ENCODE results near the gene SCAF8.
"Not testable (repeated sequence)": the region's sequence is repeated elsewhere in the genome, so short reads cannot be mapped to it uniquely, and the experiment has no call there.

Gene SCAF8

DNA sequence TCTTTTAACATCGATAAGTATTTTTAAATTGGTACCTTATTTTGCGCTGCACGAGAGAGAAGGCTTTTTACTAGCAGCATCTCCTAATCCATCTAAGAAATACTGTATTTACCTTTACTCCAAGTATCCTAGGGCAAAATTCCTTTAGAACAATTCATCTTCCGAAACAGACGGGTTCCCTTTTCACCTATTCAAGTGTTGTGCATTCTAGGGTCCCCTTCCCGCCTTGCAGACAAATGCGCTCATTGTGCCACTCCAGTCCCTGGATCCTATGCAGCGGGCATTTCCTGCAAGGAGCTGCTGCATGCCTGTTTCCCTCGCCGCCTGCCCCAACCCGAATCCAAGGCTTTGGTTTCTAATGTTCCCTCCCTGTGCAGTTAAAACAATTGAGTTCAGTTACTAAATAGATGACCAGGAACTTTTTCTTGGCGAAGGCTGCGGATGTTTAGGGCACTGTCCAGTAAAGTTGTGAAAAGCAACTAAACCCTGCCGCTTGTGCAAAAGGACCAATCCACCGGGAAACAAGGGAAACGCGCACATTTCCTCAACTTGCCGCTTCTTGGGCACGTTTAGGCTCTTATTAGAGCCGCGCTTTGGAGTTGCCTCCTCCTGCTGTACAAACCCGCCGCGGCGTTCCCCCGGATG, 556 bp upstream of the SCAF8 start:
- DNase-seq (ENCODE audit: low spot score) (peak; percentile 44), FAIRE-seq (no peak)

DNA sequence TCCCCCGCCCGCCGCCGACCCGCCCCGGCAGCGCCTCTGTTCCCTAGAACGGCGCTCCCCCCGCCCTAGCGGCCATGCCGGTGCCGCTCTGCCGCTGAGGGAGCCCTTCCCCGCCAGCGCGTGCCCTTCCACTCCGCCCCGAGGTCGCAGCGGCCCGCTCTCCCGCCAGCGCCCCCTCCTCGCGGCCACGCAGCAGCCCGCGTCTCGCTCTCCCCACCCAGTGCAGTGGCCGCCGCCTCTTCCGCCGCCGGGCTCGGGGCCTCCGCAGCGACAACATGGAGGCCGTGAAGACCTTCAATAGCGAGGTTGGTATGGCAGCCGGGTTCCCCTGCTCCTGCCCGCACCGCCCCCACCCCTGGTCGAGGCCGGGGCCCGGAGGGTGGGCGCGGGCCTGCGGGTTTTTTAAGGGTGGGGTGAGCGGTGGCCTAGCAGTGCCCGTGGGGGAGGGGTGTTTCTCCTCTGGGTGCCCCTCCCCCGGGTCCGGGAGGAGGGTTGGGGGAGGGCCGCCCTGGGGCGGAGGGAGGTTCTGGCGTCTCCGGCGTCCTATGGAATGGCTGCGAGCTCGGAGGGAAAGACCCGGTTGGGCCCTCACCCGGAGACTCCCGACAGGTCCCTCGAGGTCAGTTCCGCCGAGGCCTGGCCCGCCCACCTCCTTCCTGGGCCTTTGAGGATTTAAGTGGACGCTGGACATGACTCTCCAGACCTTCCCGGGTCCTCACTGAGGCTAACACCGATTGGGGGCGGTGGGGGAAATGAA, 588 bp downstream of the SCAF8 start:
- FAIRE-seq (no peak), DNase-seq (ENCODE audit: low spot score) (peak; percentile 97)

DNA sequence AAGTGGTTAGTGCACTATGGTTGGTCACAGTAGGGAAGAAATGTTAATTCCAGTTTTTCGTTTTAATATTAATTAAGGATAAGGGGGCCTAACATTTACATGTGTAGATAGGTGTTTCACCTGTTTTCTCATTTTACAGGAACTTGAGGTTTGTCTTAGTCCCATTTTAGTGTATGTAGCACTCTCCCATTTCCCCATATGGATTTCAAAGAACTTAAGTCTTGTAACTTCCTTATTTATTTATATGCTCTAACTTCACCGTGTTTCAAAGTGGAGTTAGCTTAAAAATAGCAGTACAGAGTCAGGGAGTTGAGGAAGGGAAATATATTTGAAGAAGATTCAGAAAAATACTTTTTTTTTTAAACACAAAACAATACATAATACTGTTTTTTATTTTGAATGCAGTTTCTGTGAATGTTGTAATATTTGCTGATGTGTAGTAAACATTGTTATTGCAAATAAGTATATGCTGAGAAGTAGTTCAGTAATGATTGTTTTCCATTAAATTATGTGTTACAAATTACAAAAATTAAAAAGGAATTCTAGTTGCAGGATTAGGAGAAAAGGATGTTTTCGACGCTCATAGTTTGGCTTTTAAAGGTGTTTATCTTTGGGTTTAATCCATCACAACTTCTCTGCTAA, 3.5 kb downstream of the SCAF8 start:
- FAIRE-seq, result no peak
- no peak for DNase-seq (ENCODE audit: low spot score)

DNA sequence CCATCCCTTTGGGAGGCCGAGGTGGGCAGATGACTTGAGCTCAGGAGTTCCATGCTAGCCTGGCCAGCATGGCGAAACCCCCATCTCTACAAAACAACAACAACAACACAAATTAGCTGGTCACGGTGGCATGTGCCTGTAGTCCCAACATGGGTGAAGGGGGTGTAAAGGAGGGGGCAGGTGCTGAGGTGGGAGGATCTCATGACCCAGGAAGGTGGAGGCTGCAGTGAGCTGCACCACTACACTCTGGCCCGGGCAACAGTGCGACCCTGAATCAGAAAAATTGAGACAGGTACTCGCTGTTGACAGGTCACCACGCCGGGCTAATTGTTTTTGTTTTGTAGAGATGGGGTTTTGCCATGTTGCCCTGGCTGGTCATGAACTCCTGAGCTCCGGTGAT, 4.2 kb downstream of the SCAF8 start:
- FAIRE-seq, result no peak
- no peak for DNase-seq (ENCODE audit: low spot score)

DNA sequence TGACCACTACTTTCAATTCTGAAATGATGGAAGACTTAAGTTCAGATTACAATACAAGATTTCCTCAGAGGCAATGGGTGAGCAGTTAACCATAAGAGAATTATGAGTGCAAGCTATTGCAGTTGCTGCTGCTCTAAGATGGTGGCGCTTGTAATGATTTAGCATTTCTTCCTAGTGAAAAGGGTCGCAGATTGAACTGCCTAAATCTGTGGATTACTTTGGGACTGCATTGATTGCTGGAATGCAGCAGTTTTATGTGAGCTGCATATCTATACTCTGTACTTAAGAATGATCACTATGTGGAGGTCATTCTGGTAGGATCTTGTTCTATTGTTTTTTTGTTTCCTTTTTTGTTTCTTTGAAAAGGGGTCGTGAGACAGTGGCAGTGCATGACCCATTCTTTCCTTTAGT, 5.3 kb downstream of the SCAF8 start:
- FAIRE-seq, result no peak

DNA sequence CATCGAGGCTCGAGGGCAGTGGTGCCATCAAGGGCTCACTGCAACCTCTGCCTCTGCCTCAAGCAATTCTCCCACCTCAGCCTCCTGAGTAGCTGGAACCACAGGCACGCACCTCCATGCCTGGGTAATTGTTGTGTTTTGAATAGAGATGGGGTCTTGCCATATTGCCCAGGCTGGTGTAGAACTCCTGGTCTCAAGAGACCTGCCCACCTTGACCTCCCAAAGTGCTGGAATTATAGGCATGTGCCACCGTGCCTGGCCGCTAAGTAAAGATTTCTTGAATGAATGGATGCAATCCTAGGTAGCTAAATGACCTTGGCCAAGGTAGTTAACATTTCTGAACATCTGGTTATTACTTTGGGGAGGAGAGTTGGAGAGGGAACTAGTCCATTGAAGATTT, 7.4 kb downstream of the SCAF8 start:
- FAIRE-seq (no peak), DNase-seq (ENCODE audit: low spot score) (no peak)

More for the DNA sequence above, 5.3 kb downstream of the SCAF8 start:
- no peak for DNase-seq (ENCODE audit: low spot score)

DNA sequence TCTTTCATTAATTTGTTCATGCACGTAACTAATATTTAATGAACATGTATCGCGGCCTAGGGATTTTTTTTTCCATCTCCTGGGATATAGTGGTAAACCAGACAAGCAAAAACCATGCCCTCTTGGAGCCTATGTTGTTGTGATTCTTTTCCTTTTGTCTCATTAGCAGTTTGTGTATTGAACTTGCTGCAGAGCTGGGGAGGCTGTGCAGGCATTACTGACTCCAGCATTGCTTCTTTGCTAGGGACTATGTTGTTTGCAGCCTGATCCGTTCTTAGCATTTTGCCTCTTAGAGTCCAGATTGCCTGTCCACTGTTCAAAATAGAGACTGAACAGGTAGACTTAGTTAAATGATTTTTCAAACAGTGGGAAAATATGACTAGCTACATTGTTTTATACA, 9.7 kb downstream of the SCAF8 start:
- DNase-seq (ENCODE audit: low spot score) (no peak), FAIRE-seq (no peak)

DNA sequence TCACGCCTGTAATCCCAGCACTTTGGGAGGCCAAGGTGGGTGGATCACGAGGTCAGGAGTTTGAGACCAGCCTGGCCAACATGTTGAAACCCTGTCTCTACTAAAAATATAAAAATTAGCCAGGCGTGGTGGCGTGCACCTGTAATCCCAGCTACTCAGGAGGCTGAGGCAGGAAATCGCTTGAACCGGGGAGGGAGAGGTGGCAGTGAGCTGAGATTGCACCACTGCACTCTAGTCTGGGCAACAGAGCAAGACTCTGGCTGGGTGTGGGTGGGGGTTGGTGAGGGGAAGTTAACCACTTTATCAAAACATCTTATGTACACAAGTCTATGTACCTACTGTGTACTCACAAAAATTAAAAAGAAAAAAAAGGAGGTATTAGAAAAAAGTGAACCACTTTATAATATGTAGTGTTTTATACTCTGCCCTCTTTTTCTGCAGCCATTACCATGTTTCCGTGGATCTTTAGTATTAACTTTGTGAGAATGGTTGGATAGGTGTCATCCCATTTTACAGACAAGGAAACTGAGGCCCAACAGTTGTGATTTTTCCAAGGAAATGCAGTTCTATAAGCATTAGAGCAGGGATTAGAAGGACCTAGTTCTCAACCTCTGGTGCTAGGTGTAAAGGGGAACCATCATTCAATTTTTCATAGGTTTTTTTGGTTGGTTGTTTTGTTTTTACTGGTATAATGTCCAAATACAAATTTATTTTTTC, 11.0 kb downstream of the SCAF8 start:
- FAIRE-seq; DNase-seq (ENCODE audit: low spot score): not testable (repeated sequence)

DNA sequence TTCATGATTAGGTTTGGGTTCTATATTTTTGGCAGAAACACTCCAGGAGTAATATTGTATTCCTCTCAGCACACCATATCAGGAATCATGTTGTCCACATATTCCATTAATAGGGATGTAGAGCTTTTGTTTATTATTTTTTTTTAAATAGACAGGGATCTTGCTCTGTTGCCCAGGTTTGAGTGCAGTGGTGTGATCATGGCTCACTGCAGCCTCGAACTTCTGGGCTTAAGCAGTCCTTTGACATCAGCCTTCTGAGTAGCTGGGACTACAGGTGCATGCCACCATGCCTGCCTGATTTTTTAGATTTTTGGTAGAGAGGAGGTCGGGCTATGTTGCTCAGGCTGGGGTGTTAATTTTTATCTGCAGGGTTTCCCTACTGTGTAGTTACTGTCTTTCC, 12.0 kb downstream of the SCAF8 start:
- DNase-seq (ENCODE audit: low spot score) (no peak), FAIRE-seq (no peak)

DNA sequence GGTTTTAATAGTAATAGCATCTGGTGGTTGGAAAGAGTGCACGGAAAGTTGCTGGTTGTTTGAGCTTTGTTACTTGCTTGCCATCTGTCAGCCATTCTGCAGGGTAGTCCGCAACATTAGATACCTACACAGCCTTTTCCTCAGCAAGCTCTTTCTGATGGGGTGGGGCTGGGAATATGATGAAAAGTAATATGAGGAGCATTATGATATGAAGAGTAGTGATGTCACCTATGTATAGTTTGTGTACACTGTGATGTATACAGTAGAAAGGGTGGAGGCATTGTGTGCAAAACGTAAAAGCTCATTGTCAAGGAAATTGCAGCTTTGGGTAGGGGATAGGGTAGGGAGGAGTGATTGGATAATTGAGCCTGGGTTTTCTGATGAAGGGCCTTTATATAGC, 16.1 kb downstream of the SCAF8 start:
- FAIRE-seq (no peak), DNase-seq (ENCODE audit: low spot score) (no peak)

DNA sequence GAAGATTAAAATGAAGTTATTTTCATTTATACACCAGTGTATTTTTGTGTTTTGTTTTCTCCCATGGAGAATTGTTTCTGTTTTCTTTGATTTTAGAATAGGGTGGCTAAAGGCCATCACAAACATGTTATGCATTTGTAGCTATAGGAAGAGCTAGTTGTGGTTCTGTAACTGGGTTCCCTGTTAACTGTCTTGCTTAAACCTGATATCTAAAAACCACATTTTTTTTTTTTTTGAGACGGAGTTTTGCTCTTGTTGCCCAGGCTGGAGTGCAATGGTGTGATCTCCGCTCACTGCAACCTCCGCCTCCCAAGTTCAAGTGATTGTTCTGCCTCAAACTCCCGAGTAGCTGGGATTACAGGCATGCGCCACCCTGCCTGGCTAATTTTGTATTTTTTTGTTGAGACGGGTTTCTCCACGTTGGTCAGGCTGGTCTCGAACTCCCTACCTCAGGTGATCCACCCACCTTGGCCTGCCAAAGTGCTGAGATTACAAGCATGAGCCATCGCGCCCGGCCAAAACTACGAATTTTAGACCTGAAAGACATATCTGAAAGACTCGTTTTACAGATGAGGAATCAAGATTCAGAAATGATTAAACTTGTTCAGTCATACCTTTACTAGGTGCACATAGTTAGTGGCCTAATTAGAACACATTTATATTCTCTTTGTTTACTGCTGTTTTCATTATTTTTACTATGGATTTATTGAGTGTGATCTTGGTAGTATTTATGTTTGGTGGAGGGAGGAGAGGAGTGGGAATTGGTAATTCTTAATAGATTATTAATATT, 18.0 kb downstream of the SCAF8 start:
- no peak for DNase-seq (ENCODE audit: low spot score)
- FAIRE-seq, result no peak

DNA sequence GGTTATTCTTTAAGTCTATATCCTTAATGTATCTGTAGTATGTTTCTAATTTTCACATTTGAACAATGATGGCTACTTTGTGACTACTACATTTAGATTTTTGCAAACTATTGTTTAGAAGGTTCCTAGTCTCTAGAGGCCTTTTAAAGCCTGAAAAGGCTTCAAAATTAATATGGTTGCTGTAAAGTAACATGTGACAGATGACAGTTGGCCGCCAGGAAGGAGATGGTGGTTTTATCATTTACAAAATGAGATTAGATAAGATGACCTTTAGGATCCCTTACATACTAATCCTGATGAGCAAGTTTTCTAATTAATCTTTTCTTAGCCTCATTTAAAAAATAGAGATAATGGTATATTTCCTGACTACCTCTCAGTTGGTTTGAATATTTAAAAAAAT, 18.8 kb downstream of the SCAF8 start:
- no peak for DNase-seq (ENCODE audit: low spot score)
- FAIRE-seq, result no peak

DNA sequence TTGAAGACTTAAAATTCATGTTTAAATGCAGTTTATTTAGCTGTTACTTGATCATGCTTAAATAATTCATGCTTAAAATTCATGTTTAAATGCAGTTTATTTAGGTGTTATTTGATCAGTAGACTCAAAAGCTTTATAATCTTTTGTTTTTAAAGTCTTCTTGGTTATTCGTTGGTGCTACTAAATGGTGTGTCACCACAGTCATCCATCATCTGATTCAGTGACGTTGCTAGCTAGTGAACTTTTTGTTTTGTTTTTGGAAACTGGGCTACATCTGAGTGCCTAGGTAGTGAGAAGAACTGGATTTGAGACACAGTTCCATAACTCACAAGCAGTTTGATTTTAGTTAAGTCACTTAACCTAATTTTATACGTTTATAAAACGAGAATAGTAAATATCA, 20.9 kb downstream of the SCAF8 start:
- FAIRE-seq (no peak), DNase-seq (ENCODE audit: low spot score) (no peak)

DNA sequence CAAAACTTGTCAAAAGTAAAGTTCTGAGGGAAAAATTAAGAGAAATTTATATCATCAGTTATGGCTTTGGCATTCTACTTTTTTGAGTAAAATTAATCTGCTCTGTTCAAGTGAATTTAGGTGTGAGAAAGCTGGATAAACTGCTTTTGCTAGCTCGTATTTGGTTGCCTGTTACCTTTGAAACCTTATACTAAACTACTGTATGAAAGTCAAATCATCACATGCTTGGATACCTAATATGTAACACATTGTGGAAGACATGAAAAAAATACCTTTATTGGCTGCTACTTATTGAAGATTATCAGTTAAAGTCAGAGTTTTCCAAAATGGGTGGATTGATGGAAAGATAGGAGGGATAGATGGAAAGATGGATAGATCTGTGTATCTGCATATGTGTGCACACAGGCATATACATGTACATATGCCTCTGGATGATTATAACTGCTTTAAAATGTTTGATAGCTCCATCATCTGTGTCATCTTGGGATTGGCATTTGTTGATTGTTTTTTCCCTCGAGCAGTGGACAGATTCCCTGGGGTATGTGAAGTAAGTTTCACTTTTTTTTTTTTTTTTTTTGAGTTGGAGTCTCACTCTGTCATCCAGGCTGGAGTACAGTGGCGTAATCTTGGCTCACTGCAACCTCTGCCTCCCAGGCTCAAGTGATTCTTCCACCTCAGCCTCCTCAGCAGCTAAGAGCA, 24.3 kb downstream of the SCAF8 start:
- FAIRE-seq (no peak), DNase-seq (ENCODE audit: low spot score) (no peak)

DNA sequence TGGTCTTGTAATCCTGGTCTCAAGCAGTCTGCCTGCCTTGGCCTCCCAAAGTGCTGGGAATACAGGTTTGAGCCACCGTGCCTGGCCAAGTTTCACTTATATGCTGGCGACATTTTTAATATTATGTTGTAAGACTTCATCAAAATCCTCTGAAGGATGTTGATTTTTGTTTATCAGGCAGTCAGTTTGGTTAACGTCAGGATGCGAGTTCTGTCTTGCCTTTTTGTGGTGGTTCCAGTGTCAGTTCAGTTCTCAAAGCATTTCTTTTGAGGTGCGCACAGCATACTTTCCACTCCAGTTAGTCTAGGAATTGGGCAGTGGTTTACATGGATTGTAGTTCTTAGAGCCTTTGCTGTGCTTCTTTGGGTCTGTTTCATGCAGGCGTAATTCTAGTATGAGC, 24.9 kb downstream of the SCAF8 start:
- FAIRE-seq, result no peak
- DNase-seq (ENCODE audit: low spot score), result no peak

DNA sequence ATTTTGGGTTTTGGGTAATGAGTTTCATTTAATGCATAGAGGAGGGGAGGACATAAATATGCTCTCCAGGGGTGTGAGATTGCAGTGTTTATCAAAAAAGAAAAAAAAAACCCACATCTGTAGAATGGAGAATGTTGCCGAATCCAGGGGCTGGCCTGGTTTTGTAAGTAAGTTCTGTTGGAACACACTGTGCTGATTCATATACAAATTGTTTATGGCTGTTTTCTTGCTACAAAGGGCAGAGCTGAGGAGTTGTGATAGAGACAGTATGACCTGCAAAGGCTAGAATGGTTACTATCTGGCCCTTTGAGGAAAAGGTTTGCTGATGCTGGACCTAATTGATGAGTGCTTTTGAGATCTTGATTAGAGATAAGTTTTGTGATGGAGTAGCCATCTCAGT, 30.4 kb downstream of the SCAF8 start:
- no peak for FAIRE-seq
- DNase-seq (ENCODE audit: low spot score), result no peak

DNA sequence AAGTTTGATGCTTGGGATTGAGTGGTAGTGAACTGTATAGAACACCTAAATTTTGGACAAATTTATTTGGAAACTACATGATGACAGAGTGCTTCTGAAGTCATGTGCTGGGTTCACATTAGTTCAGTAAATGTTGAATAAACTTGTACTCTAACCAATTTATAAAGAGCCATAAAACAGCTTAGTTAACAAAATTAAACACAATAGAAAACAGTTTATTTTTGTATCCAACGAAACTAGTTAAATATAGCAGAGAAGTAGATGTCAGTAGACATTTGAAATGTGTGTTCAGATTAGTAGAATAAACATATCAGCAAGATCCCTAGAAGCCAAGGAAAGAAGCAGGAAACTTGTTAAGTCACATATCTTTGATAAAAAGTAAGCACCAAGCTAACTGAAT, 32.1 kb downstream of the SCAF8 start:
- no peak for DNase-seq (ENCODE audit: low spot score)
- no peak for FAIRE-seq

DNA sequence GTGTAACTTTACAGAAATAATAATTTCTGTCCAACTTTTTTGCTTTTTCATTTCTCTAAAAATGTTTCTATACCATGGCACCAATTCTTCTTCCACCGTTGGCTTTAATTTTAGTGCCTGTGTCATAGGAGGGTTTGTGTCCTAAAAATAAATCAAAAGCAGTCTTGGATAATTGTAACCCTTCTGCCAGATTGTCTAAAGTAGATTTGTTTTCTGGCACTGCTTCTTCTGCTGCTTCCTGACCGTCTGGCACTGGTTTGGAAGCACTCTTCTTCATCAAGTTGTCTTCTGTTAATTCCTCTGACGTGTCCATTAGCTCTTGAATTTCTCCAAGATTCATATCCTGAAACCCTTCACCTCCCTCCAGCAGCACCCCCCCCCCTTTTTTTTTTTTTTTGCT, 33.1 kb downstream of the SCAF8 start:
- DNase-seq (ENCODE audit: low spot score), result no peak
- no peak for FAIRE-seq

DNA sequence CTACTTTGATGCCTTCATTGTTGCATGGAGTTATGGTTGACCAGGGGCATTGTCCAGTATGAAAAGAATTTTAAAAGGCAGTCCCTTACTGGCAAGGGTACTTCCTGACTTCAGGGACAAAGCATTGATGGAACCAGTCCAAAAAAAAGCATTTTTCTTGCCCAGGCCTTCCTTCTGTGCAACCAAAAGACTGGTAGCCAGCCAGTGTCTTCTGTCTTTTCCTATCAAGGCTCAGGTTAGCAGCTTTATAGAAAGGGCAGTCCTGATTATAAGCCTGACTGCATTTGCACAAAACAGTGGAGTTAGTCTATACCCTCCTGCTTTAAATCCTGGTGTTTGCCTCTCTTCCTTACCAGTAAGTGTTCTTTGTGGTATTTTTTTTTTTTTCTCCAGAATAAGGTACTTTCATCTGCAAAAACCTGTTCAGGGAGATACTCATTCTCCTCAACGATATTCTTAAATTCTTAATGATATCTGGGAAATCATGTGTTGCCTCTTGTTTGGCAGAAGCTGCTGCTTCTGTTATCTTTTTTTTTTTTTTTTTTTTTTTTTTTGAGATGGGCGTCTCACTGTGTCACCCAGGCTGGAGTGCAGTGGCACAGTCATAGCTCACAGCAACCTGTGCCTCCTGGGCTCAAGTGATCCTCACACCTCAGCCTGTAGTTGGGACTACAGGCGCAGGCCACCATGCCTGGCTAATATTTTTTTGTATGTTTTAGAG, 33.9 kb downstream of the SCAF8 start:
- no peak for DNase-seq (ENCODE audit: low spot score)
- FAIRE-seq, result no peak

DNA sequence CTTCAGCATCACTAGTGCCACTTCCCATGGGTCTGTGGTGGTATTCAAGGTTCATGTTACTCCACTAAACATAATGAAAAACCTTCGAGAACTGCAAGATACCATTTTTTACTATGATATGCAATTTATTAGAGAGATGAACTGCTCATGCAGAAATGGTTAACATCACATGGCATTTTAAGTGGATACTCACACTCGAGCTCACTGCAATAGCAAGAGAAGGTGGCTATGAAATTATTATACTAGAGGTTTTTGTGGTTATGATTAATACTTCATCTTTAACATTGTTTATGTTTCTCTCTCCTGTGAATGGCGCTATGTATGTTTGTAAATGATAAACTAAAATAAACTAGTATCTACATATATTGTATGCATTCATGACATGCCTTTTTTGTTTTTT, 35.1 kb downstream of the SCAF8 start:
- FAIRE-seq (no peak), DNase-seq (ENCODE audit: low spot score) (no peak)

Measured in urothelium cell line (cell line).